Measurements from ENCODE around the gene SELENOS.

Gene SELENOS

GRCh38 chr15:101250873-101251829 is 26.1 kb downstream of the SELENOS start:
- peak; percentile 41 for DNase-seq (ENCODE audit: low read depth)

GRCh38 chr15:101250341-101250831 is 26.9 kb downstream of the SELENOS start:
- no peak for DNase-seq (ENCODE audit: low read depth)

DNA sequence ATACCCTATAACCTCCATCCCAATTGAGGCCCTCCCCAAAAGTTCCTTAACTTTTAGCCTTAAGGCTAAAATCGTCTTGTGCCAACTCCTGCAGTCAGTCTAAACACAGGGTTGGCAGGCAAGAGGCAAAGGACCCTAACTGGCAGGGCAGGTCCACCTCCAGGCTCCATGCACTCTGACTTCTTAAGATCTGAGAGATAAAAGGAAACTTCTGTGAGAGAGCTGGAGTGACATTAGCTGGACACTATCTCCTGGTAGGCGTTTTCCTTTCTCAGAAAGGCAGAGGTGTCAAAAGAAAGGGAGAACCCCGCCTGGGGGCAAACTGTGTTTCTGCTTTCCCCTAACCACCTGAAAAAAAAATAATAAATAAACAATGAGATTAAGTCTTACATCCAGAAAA is 29.0 kb downstream of the SELENOS start:
- no peak for DNase-seq (ENCODE audit: low read depth)

DNA sequence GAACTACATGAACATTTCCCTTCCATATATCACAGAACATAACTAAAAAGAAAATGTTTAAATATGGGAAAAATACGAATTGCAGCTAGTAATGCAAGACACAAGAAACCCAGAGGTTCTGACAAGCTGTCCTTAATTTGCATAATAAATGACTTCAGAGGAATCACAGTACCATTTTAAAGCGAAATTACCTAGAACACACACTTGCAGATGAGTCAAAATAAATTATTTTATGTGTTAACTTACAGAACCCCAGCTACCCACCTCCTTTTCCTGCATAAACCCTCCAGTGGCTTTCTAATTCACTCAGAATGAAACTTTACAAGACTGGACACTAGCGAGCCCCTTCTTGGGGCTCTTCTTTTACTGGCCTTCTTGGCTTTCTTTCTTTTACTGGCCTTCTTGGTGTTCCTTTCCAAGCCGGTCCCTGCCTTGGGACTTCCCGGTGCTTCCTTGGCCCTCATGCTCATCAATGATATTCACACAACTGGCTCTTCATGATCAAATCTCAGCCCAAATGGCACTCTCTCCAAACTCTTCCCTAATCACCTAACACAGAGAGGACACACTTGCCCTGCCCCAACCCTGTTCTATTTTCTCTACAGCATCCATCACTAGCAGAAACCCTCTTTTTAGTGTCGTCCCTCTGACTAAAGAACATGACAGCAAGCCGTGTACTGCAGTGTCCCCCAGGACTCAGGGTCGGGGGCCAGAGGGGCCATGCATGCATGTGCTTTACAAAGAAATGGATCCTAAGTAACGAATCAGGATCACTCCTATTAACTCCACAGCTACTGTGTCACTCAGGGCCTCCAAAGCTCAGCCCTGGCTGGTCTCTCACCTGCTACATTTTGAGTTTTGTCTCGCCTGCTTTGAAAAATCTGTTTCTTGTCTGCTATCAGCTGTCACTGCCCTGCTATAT is 30.2 kb downstream of the SELENOS start:
- DNase-seq (ENCODE audit: low read depth), result no peak

DNA sequence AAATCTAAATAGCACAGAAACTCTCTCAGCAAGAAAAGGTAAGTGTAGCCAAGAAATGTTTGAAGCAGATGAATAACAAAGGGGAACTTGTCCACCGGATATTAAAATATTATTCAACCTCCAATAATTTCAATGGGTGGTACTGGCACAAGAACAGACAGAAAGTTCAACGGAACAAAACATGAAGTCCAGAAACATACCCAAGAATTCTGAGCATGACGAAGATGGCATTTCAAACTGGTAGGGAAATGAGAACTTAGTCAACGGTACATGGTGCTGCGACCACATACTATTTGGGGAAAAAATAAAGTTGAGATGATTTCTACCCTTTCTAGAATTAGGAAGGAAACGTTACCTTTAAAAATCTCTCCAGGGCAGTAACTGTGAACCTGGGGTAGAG is 30.9 kb downstream of the SELENOS start:
- no peak for DNase-seq (ENCODE audit: low read depth)

DNA sequence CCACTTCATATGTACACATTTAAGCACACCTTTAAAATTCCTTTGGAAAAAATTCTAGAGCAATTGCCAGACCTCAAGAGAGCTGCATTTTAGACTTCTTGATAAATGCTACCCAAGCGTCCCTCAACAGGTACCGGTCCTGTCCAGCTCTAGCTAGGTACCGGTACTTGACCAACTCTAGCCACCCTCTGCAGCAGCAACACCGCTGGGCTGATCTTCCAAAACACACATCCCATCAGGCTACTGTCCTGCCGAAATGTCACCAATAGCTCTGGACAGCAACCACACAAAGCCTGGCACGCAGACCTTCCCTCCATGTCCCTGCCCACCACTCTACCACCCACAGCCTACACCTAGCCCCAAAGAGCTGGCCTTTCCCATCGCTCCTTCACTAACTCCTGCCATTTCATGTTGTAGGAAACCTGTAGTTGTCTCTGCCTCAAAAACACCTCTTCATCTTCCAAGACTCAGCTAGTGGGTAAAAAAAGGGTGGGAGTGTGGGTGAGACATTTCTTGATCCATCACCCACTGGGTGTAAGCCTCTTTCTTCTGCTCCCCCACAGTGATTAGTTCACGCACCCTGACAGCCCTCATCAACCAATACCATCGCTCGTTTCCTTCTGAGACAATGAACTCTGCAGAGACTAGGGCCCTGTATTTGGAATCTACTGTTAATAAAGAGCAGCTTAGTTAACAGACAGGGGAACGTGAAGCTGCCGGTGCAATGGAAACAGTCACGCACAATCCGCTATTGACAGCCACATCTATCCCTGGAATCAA is 32.2 kb downstream of the SELENOS start:
- DNase-seq (ENCODE audit: low read depth), result no peak

DNA sequence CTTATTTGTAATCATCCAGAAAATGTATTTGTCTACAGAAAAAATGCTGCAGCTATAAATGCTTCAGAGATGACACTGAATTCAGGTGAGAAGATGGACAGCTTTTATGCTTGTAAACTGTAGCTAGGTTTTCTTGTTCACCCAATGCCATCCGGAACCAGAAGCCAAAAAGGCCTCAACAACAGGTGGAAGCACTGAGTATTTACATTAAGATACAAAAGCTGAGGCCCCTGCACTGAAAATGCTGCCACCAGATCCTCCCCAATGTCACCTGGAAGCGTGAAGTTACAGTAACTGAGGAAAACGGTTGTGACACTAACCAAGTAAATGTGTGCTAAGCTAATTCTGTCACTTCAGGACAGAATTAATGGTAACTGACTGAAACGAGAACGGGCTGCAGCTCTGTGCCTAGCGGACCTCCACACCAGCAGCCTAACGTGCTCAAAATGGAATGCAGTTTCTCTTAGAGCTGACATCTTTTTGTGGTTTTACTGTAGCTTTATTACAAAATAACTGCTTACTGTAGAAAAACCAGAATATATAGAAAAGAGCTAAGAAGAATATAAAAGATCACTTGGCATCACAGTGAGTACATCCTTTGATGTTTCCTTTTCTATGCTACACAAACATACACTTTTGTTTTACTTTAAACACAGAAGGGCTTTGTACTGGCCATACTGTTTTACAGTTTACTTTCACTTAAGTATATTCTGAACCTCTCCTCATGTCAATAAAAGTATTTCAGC is 33.1 kb downstream of the SELENOS start:
- DNase-seq (ENCODE audit: low read depth), result no peak

DNA sequence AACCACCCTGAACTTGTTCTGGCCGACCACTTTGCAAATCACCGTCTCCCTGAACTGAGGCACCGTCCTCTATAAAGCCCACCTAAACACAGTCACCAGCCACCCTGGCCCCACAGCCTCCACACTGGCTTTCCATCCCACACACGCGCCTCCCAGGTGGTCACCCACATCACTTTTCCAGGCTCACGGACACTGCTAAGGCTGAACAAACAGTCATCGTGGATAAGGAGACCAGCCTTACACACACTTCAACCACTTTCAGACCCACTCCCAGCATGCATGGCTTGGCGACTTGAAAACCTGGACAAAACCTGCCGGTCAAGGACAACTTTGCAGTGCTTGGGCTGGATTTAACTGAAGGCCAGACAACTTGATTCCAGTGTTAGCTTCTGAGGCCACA is 33.9 kb downstream of the SELENOS start:
- no peak for DNase-seq (ENCODE audit: low read depth)

DNA sequence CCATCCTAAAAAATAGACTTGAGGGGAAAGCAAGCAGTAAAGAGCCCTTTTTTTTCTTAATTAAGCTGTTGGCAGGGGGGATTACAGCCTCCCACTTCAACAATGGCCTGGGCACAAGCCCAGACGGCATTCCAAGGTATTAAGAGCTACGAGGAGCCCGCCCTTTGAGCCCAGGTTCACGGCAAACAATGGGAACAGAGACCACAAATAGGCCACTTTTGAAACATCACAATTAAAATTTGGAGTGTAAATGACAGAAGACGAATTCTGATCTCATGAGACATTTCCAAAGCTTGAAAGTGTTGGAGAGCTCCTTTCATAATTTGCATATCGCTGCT is 34.3 kb downstream of the SELENOS start:
- DNase-seq (ENCODE audit: low read depth), result no peak

DNA sequence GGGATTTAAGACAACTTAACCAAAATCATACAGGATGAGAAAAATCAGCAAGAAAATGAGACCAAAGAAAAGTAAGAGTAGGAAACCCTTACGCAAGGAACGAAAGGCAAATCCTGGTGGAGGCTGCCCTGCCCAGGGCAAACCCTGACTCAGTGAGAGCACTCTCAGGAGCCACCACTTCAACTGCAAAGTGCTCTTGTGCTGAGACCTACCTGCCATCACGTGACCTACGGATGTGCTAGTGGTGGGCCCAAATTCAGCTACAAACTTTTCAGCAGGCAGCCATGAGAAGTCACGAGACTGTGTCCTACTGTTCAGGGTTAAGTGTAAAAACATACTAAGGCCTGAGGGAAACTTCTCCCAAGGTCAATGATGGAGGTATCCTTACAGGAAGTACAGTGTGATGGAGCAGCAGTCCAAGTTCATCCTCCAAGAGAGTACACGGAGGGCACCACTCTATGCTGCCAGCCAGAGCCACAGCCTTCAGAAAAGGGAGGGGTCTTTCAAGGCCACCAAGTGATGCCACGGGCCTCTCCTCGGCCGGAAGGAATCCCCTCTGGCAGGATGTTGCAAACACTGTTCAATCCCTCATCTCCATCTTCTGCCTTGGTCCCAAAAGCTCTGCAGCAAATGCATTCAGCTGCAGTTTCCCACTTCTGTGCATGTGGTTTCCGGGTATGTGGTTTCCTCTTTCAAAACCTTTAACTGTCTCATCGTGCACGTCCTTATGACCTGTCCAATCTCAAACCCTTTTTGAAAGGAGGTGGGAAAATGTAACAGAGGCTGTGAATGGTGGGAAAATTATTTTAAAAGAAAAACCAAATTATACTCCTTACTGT is 34.9 kb downstream of the SELENOS start:
- DNase-seq (ENCODE audit: low read depth), result peak; percentile 17

DNA sequence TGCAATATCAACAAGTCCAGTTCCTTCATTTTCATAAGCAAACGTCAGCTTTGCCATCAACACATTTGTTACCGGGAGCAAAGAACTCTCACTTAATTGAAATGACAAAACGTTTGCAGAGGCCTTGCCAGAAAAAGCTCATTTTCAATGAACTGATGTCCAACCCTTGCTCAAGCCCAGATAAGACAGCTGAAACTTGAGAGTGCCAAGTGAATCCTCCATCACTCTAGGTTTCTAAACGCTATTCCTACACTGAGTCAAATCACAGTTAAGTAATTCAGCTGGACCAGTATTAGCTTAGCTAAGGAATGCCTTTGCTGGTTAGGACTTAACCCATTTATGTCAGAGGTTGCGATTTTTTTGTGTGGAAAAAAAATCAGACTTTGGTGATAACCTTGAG is 36.9 kb downstream of the SELENOS start:
- no peak for DNase-seq (ENCODE audit: low read depth)

DNA sequence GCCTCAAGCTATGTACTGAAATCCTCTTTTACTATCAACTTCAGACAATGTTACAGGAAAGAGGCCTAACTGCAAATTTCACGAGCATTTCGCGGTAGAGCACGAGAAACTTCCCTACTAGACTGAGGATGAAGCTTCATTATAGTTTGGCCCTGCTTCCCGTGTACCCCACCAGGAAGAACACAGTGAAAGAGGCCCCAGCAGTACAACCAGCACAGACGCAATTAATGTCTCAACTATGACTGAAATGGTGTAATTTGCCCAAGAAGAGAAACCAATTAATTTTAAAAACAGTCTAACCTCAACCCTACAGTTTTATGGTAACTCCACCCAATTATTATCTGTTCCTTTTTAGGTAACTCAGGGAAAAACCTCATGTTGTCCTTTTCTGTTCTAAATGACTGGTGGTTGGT is 37.6 kb downstream of the SELENOS start:
- no peak for DNase-seq (ENCODE audit: low read depth)

- no peak for DNase-seq (ENCODE audit: low read depth)
Measured at GRCh38 chr15:101237251-101237650, 40.0 kb downstream of the SELENOS start.

DNA sequence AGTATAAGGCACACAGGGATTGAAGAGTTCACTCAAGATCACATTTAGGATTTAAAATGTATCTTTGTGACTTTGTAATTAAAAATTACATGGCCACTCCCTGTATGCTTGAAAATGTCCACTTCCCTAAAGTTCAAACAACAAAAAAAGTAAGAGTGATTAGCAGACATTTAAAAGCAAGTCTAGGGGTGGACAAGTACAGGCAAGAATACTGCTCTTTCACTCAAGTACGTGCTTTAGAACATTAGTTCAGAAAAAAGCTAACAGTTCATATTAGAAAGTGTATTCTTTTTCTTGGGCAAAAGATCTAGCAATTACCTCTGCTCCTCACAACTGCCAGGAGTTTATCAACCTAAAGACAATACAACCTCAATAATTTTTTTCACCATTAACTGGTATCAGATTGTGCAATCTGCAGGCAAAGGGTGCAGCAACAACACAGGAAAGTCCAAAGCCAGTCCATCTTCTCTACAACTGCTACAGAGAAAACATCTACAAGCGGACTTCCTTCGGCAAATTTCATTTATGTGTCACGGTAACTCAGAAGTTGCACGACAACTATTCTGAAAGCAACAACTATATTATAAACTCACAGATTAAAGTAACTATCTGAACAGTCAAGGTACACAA is 43.5 kb downstream of the SELENOS start:
- DNase-seq (ENCODE audit: low read depth), result no peak

GRCh38 chr15:101232677-101233076 is 44.6 kb downstream of the SELENOS start:
- no peak for DNase-seq (ENCODE audit: low read depth)

- DNase-seq (ENCODE audit: low read depth), result no peak
Measured at GRCh38 chr15:101228313-101228712, 49.0 kb downstream of the SELENOS start.

DNA sequence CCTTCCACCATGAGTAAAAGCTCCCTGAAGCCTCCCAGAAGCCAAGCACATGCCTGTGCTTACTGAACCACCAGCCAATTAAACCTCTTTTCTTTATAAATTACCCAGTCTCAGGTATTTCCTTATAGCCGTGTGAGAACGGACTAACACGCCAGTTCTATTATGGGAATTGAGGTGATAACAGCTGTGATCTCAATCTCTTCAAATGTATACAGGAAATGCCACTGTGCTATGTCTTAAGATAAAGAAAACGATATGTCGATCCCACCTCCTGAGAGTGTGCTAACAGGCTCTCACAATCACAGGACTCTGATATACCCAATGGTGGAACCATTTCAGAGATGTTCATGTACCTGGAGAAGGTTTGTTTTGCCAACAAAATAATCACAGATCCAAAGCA is 51.6 kb downstream of the SELENOS start:
- no peak for DNase-seq (ENCODE audit: low read depth)

Measured in activated T-cell treated with anti-CD3 and anti-CD28 coated beads for 48 hours (primary cell).